H9 (cell line): ENCODE data around the gene HUWE1. TPM values are rescaled to one million over a fixed set of nuclear protein-coding genes. Genes with fewer than 3 reads are reported as not detected.

Experiments used
- DNase-seq: peaks from one replicate; pipeline ENCODE4 v3.0.0-alpha.2; 2017
- H2AFZ ChIP-seq: one replicate; pipeline ENCODE4 v1.6.1; 2013; ENCODE audit warnings: mild to moderate bottlenecking, low read length, control low read depth, moderate library complexity
- H2AK5ac ChIP-seq: 2 replicates; pipeline ENCODE4 v1.6.1; 2013; ENCODE audit warnings: low read length, control low read depth, mixed read lengths; ENCODE audit not compliant: insufficient read length
- H2BK120ac ChIP-seq: one replicate; pipeline ENCODE4 v1.6.1; 2013; ENCODE audit warnings: low read depth, mild to moderate bottlenecking, low read length, control low read depth, inconsistent platforms; ENCODE audit not compliant: poor library complexity, severe bottlenecking
- H2BK12ac ChIP-seq: 2 replicates; pipeline ENCODE4 v1.6.1; 2013; ENCODE audit warnings: low read length, control low read depth, mixed read lengths, low read depth; ENCODE audit not compliant: insufficient read length
- H2BK15ac ChIP-seq: 2 replicates; pipeline ENCODE4 v1.6.1; 2013; ENCODE audit warnings: low read depth, low read length, control low read depth
- H2BK20ac ChIP-seq: one replicate; pipeline ENCODE4 v1.6.1; 2013; ENCODE audit warnings: low read depth, mild to moderate bottlenecking, low read length, control low read depth, inconsistent platforms; ENCODE audit not compliant: poor library complexity, severe bottlenecking
- H2BK5ac ChIP-seq: 2 replicates; pipeline ENCODE4 v1.6.1; 2013; ENCODE audit warnings: low read length, control low read depth, mixed read lengths; ENCODE audit not compliant: insufficient read length
- H3K14ac ChIP-seq: 2 replicates; pipeline ENCODE4 v1.6.1; 2013; ENCODE audit warnings: low read length, control low read depth; ENCODE audit not compliant: insufficient read depth
- H3K18ac ChIP-seq: 2 replicates; pipeline ENCODE4 v1.6.1; 2013; ENCODE audit warnings: low read depth, mild to moderate bottlenecking, mixed read lengths, low read length, control low read depth; ENCODE audit not compliant: insufficient read length
- H3K23ac ChIP-seq: 2 replicates; pipeline ENCODE4 v1.6.1; 2013; ENCODE audit warnings: low read length, control low read depth, mixed read lengths, low read depth; ENCODE audit not compliant: insufficient read length
- H3K23me2 ChIP-seq: 2 replicates; pipeline ENCODE4 v1.6.1; 2013; ENCODE audit warnings: low read depth, mild to moderate bottlenecking, mixed read lengths, low read length, control low read depth; ENCODE audit not compliant: insufficient read length, poor library complexity, severe bottlenecking
- H3K27ac ChIP-seq: 2 replicates; pipeline ENCODE4 v1.5.1; 2013; ENCODE audit warnings: low read length, control low read depth, mixed read lengths, low read depth; ENCODE audit not compliant: insufficient read length
- H3K27me3 ChIP-seq: 2 replicates; pipeline ENCODE4 v1.6.1; 2013; ENCODE audit warnings: low read length, control low read depth, inconsistent platforms; ENCODE audit not compliant: insufficient read depth
- H3K4ac ChIP-seq: 2 replicates; pipeline ENCODE4 v1.6.1; 2013; ENCODE audit warnings: low read depth, mild to moderate bottlenecking, control low read depth, inconsistent platforms, low read length, moderate library complexity
- H3K4me1 ChIP-seq: 2 replicates; pipeline ENCODE4 v1.6.1; 2013; ENCODE audit warnings: low read length, control low read depth, inconsistent platforms; ENCODE audit not compliant: insufficient read depth
- H3K4me2 ChIP-seq: 2 replicates; pipeline ENCODE4 v1.6.1; 2013; ENCODE audit warnings: low read length, control low read depth, mixed read lengths; ENCODE audit not compliant: insufficient read length, insufficient read depth
- H3K56ac ChIP-seq: 2 replicates; pipeline ENCODE4 v1.6.1; 2013; ENCODE audit warnings: low read depth, mild to moderate bottlenecking, mixed read lengths, low read length, control low read depth; ENCODE audit not compliant: insufficient read length
- H3K79me1 ChIP-seq: 2 replicates; pipeline ENCODE4 v1.6.1; 2013; ENCODE audit warnings: low read depth, mild to moderate bottlenecking, moderate library complexity, low read length, control low read depth, inconsistent platforms; ENCODE audit not compliant: insufficient read depth, poor library complexity, severe bottlenecking
- H3K79me2 ChIP-seq: 2 replicates; pipeline ENCODE4 v1.6.1; 2013; ENCODE audit warnings: low read length, control low read depth, inconsistent platforms; ENCODE audit not compliant: insufficient read depth
- H3K9ac ChIP-seq: 2 replicates; pipeline ENCODE4 v1.6.1; 2013; ENCODE audit warnings: low read length, control low read depth, mixed read lengths; ENCODE audit not compliant: insufficient read length; ENCODE audit errors: extremely low read depth
- H3K9me3 ChIP-seq: one replicate; pipeline ENCODE4 v1.6.1; 2013; ENCODE audit warnings: low read depth, low read length, inconsistent platforms; ENCODE audit not compliant: control insufficient read depth
- H3T11ph ChIP-seq: one replicate; pipeline ENCODE4 v1.6.1; 2013; ENCODE audit warnings: mild to moderate bottlenecking, low read length, control low read depth, inconsistent platforms
- H4K20me1 ChIP-seq: one replicate; pipeline ENCODE4 v1.6.1; 2013; ENCODE audit not compliant: control insufficient read depth, insufficient read length, insufficient read depth
- H4K5ac ChIP-seq: 2 replicates; pipeline ENCODE4 v1.6.1; 2013; ENCODE audit warnings: low read depth, mild to moderate bottlenecking, mixed read lengths, low read length, control low read depth; ENCODE audit not compliant: insufficient read length
- H4K8ac ChIP-seq: replicated peaks from 2 replicates; pipeline ENCODE4 v1.6.1; 2013; ENCODE audit warnings: low read length, control low read depth, mixed read lengths, low read depth; ENCODE audit not compliant: insufficient read length
- H4K91ac ChIP-seq: 2 replicates; pipeline ENCODE4 v1.6.1; 2013; ENCODE audit warnings: low read depth, mild to moderate bottlenecking, moderate library complexity, mixed read lengths, low read length, control low read depth; ENCODE audit not compliant: insufficient read length
- H3K27ac Mint-ChIP-seq, 3 experiments: 2 replicates in 2 of 3; 3 replicates in 1 of 3; pipeline ENCODE4 v1.8.0; 2020 to 2021; ENCODE audit warnings: mixed read lengths in 3 of 3, mild to moderate bottlenecking in 1 of 3, moderate library complexity in 1 of 3
- H3K27me3 Mint-ChIP-seq: 2 replicates; pipeline ENCODE4 v1.8.0; 2021; ENCODE audit warnings: low read depth, mild to moderate bottlenecking, moderate library complexity, mixed read lengths
- H3K36me3 Mint-ChIP-seq, 3 experiments: 2 replicates in 2 of 3; 3 replicates in 1 of 3; pipeline ENCODE4 v1.8.0; 2020 to 2021; ENCODE audit warnings: low read depth in 3 of 3, mixed read lengths in 3 of 3; ENCODE audit not compliant: insufficient read depth in 1 of 3
- H3K4me1 Mint-ChIP-seq, 2 experiments: 2 replicates each; pipeline ENCODE4 v1.8.0; 2020; ENCODE audit warnings: mixed read lengths in 2 of 2
- H3K4me3 Mint-ChIP-seq, 2 experiments: 2 replicates in 1 of 2; 3 replicates in 1 of 2; pipeline ENCODE4 v1.8.0; 2020 to 2021; ENCODE audit warnings: mild to moderate bottlenecking in 2 of 2, mixed read lengths in 2 of 2, moderate library complexity in 1 of 2
- H3K9me3 Mint-ChIP-seq, 2 experiments: 2 replicates in 1 of 2; 3 replicates in 1 of 2; pipeline ENCODE4 v1.8.0; 2020; ENCODE audit warnings: mild to moderate bottlenecking in 2 of 2, mixed read lengths in 2 of 2, moderate library complexity in 1 of 2
- CTCF ChIP-seq: fragments of 200-600 bp; sonication (generic); conservative IDR thresholded peaks from 3 replicates; pipeline ENCODE4 v1.8.0; 2021; ENCODE audit warnings: antibody characterized with exemption, mild to moderate bottlenecking
- WGBS: extraction: QIAGEN DNeasy Blood & Tissue Kit; methylation state at CpG from one replicate; pipeline ENCODE4 v1.1.7; 2013; ENCODE audit warnings: missing lambda C conversion rate, low lambda C conversion rate, mixed read lengths; ENCODE audit not compliant: insufficient read length; ENCODE audit errors: extremely low coverage; 5-methylcytosine and 5-hydroxymethylcytosine counted together
- total RNA-seq: library from RNA; stranded (reverse); gene quantifications from 2 replicates; pipeline ENCODE4 v1.2.1, GENCODE V29; 2021

Gene HUWE1
- total RNA-seq, 1 experiment from 2014 or later, result 230 TPM

GRCh38 chrX:53729751-53730150 is 43.2 kb upstream of the HUWE1 start:
- DNase-seq, result no peak
- no peak overlapping the region for H4K8ac ChIP-seq
- no peak overlapping the region for H3T11ph ChIP-seq
- no peak overlapping the region for H3K27ac ChIP-seq
- no CpG with 5 or more reads among the region's 1 CpG for WGBS
- H4K20me1 ChIP-seq, result no peaks in the 10 kb centered on the region
- no peak overlapping the region for H2BK15ac ChIP-seq
- no peak overlapping the region for H2BK5ac ChIP-seq
- H2BK120ac ChIP-seq, result no peak overlapping the region
- no peak overlapping the region for H4K91ac ChIP-seq
- no peak overlapping the region for H4K5ac ChIP-seq
- peaks cover 24% of the 10 kb centered on the region for H3K9me3 ChIP-seq
- no peaks in the 10 kb centered on the region for H3K23me2 ChIP-seq
- no peak overlapping the region for H3K23ac ChIP-seq
- Mint-ChIP-seq H3K27me3 (no peaks in the 10 kb centered on the region; the same call in 1 of the 2 replicates), H3K4me1 (no peaks in the 10 kb centered on the region), H3K27ac (no peak overlapping the region), H3K4me3 (no peak overlapping the region), H3K36me3 (no peaks in the 10 kb centered on the region; a peak in 3 of 7 replicates), H3K9me3 (peaks cover 64 to 71% of the 10 kb centered on the region in 2 experiments)
- no peak overlapping the region for H3K4ac ChIP-seq
- H3K56ac ChIP-seq, result no peak overlapping the region
- no peak overlapping the region for H3K18ac ChIP-seq
- H3K79me2 ChIP-seq, result no peaks in the 10 kb centered on the region
- no peak overlapping the region for H3K14ac ChIP-seq
- H3K9ac ChIP-seq, result no peak overlapping the region
- H3K4me2 ChIP-seq, result no peak overlapping the region
- TF ChIP-seq CTCF, result no peak
- H3K79me1 ChIP-seq, result no peaks in the 10 kb centered on the region
- H3K27me3 ChIP-seq, result no peaks in the 10 kb centered on the region
- no peaks in the 10 kb centered on the region for H3K4me1 ChIP-seq
- H2BK20ac ChIP-seq, result no peak overlapping the region
- H2AK5ac ChIP-seq, result no peak overlapping the region
- H2BK12ac ChIP-seq, result no peak overlapping the region
- no peak overlapping the region for H2AFZ ChIP-seq
